Stimulated activated CD4-positive, alpha-beta T cell treated with anti-CD3 and anti-CD28 coated beads, TNF-alpha, amount 100 ng/mL, for 4 hours (primary cell): ENCODE measurements around the gene GPNMB.
"Not testable (repeated sequence)": the region's sequence is repeated elsewhere in the genome, so short reads cannot be mapped to it uniquely, and the experiment has no call there.

Experiments used
- DNase-seq, 3 experiments: peaks; one replicate each; pipeline ENCODE4 v3.0.0-alpha.2; 2020; ENCODE audit warnings: low read depth in 3 of 3

Gene GPNMB

GRCh38 chr7:23299770-23300300 lies 53.3 kb downstream of the GPNMB start:
- DNase-seq: no peak

DNA sequence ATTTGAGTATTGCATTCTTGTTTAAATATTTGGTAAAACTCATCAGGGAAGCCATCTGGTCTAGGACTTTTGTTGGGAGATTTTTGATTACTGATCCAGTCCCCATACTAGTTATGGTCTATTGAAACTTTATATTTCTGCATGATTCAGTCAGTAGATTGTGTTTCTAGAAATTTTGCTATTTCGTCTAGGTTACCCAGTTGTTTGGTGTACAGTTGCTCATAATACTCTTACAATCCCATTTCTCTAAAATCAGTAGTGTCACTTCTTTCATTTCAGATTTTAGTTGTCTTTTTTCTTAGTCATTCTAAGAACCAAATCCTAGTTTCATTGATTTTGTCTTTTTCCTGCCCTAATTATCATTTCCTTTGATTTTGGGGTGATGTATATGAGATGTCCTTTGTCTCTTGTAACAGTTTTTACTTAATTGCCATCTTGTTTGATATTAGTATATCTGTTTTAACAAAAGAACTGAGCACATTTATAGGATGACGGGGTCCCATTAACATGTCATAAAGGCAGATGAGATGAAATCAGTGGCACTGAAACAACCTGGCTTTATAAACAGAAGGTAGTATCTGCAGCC lies 60.5 kb downstream of the GPNMB start:
- no peak for DNase-seq

DNA sequence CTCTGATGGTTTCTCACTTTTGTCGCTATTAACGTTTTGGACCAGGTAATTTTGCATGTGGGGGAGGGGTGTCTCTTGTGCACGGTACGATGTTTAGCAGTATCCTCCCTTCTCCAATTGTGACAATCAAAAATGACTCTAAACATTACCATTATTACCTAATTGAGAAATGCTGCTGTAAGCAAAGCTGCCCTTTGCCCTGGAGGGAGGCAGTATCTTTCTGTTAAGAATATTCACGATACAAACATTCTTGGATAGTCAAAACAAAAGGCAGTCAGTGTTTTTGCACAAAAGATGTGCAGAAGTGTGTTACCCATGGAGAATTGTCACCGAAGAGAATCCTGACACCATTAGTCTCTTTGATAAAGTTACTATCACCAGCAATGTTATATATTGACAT lies 62.2 kb downstream of the GPNMB start:
- no peak for DNase-seq

DNA sequence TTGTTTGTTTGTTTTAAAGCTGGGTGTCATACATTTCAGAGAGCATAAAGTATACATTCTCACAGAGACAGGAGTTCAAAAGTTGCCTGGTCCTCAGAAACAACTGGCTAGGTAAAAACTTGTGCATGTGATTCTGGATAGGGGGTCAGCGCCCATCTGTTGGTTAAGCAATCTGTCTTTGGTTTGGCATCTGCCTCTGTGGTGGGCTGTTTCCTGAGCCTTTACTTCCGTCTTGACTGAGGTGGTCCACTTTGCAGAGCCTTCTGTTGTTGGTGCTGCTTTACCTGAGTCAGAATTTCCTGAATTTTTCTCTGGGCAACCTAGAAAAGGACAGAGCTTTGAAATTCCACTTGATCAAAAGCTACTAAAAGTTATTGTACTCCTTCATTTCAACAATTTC lies 65.6 kb downstream of the GPNMB start:
- not testable (repeated sequence) for DNase-seq

- no peak for DNase-seq
Observed at GRCh38 chr7:23315366-23315765, 68.8 kb downstream of the GPNMB start.
